ENCODE results near the gene MPO. TPM values are rescaled to one million over a fixed set of nuclear protein-coding genes. Genes with fewer than 3 reads are reported as not detected.

MPO gene
- total RNA-seq, 1 donor from 2014 or later = not detected

- H3K4me3 Mint-ChIP-seq (ENCODE audit: unreplicated experiment) = no peak overlapping the region
- H3K27me3 Mint-ChIP-seq (ENCODE audit: unreplicated experiment) = peaks cover 3% of the 10 kb centered on the region
- no peaks in the 10 kb centered on the region for H3K36me3 Mint-ChIP-seq (ENCODE audit: unreplicated experiment)
- no peaks in the 10 kb centered on the region for H3K4me1 Mint-ChIP-seq (ENCODE audit: unreplicated experiment)
- H3K27ac Mint-ChIP-seq (ENCODE audit: unreplicated experiment) = no peak overlapping the region
- no peak for TF ChIP-seq CTCF (IDR thresholded peaks at IDR 0.05)
- H3K9me3 Mint-ChIP-seq (ENCODE audit: unreplicated experiment) = no peaks in the 10 kb centered on the region
- DNase-seq (ENCODE audit: extremely low spot score, unreplicated experiment) = no peak
Observed at GRCh38 chr17:58321571-58322525, 41.1 kb upstream of the MPO start.

- TF ChIP-seq CTCF (IDR thresholded peaks at IDR 0.05) = no peak
- Mint-ChIP-seq H3K4me3 (ENCODE audit: unreplicated experiment) (no peak overlapping the region), H3K4me1 (ENCODE audit: unreplicated experiment) (no peaks in the 10 kb centered on the region), H3K27me3 (ENCODE audit: unreplicated experiment) (peaks cover 3% of the 10 kb centered on the region), H3K9me3 (ENCODE audit: unreplicated experiment) (no peaks in the 10 kb centered on the region), H3K27ac (ENCODE audit: unreplicated experiment) (no peak overlapping the region), H3K36me3 (ENCODE audit: unreplicated experiment) (no peaks in the 10 kb centered on the region)
- no peak for DNase-seq (ENCODE audit: extremely low spot score, unreplicated experiment)
Observed at GRCh38 chr17:58320570-58321323, 40.0 kb upstream of the MPO start.

DNA sequence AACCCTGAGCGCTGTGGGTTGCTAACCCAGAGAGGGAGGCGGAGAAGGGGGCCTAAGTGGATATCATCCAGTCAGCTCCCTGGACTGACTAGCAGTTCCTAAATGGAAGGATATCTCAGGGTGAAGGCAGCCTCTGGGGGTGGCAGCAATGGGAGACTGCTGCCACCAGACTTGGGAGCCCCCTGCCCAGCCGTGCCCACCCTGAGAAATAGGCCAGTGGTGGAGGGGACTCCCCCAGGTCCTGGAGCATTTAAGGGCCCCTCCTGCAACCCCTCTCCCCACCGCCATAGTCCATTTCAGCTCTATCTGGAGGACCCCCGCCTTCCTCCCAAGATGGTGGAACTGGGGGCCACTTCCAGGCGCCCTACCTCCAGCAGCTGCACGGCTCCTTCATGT is 39.4 kb upstream of the MPO start:
- DNase-seq (ENCODE audit: extremely low spot score, unreplicated experiment) = no peak
- Mint-ChIP-seq H3K36me3 (ENCODE audit: unreplicated experiment) (no peaks in the 10 kb centered on the region), H3K9me3 (ENCODE audit: unreplicated experiment) (no peaks in the 10 kb centered on the region), H3K4me1 (ENCODE audit: unreplicated experiment) (no peaks in the 10 kb centered on the region), H3K27me3 (ENCODE audit: unreplicated experiment) (peaks cover 3% of the 10 kb centered on the region), H3K27ac (ENCODE audit: unreplicated experiment) (no peak overlapping the region), H3K4me3 (ENCODE audit: unreplicated experiment) (no peak overlapping the region)
- TF ChIP-seq CTCF (IDR thresholded peaks at IDR 0.05) = no peak

DNA sequence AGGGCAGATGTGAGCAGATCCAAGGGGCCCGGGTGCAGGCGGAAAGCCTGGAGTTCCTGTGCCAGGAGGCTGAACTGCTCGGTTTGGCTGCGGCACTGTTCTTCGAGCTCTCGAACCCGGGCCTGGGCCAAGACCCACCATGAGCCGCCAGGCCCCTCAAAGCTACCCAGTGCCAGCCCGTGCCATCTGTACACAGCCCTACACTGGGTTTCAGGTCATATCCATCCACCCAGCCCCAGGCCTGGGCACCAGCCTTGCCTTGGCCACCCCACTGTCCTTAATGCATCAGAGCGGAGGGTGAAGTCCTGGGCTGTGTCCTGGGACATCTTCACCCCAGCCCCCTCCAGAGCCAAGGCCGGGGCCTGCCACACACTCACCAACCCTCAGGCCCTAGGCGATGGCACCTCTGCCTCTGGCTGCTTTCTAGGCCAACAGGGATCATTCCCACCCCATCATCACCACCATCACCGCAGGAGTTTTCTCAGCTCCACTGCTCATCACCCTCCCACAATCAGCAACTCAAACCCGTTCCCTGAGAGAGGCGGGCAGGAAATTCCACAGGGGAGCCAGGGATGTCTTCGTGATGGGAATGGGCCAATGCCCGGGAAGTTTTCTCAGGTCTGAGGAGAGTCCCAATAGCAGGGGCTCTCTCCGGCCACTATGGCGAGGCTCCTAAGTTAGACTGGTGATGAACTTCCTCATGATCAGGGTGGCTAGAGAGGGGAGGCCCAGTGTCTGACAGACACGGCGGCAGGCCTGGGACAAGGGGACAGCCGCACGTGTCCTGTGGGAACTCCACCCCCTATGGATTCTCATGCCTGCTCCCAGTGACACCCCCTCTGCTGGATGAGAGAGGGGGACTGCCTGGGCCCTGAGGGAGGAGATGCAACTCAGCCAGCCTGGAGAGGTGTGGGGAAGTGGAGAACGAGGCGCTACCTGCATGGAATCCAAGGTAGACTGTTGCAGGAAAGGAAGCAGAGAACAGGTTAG is 38.7 kb upstream of the MPO start:
- DNase-seq (ENCODE audit: extremely low spot score, unreplicated experiment) = no peak
- Mint-ChIP-seq H3K4me1 (ENCODE audit: unreplicated experiment) (no peaks in the 10 kb centered on the region), H3K27ac (ENCODE audit: unreplicated experiment) (no peak overlapping the region), H3K27me3 (ENCODE audit: unreplicated experiment) (peaks cover 3% of the 10 kb centered on the region), H3K4me3 (ENCODE audit: unreplicated experiment) (no peak overlapping the region), H3K9me3 (ENCODE audit: unreplicated experiment) (no peaks in the 10 kb centered on the region), H3K36me3 (ENCODE audit: unreplicated experiment) (no peaks in the 10 kb centered on the region)
- TF ChIP-seq CTCF (IDR thresholded peaks at IDR 0.05) = no peak
